Activated CD4-positive, alpha-beta memory T cell treated with anti-CD3 and anti-CD28 coated beads for 36 hours (primary cell): ENCODE results near the gene DTNBP1. TPM values are rescaled to one million over a fixed set of nuclear protein-coding genes. Genes with fewer than 3 reads are reported as not detected.

Source experiments
- CTCF ChIA-PET: fragments of 350-600 bp; sonication (Branson Sonifier 250); formaldehyde crosslinking; loops from one replicate; lab custom pipeline; 2021; ENCODE audit warnings: antibody characterized with exemption, inconsistent platforms; lab: Charles Lee
- POLR2A ChIA-PET: fragments of 350-600 bp; sonication (Branson Sonifier 250); formaldehyde crosslinking; loops from one replicate; lab custom pipeline; 2021; ENCODE audit warnings: antibody characterized with exemption; lab: Charles Lee
- DNase-seq: peaks from one replicate; pipeline ENCODE4 v3.0.0-alpha.2; 2020
- H3K27ac Mint-ChIP-seq: one replicate; pipeline ENCODE4 v1.8.0; 2021; ENCODE audit warnings: mixed read lengths
- H3K27me3 Mint-ChIP-seq: one replicate; pipeline ENCODE4 v1.8.0; 2021; ENCODE audit warnings: mixed read lengths
- H3K36me3 Mint-ChIP-seq: one replicate; pipeline ENCODE4 v1.8.0; 2021; ENCODE audit warnings: mixed read lengths
- H3K4me1 Mint-ChIP-seq: one replicate; pipeline ENCODE4 v1.8.0; 2021; ENCODE audit warnings: low read depth, mixed read lengths
- H3K4me3 Mint-ChIP-seq: one replicate; pipeline ENCODE4 v1.8.0; 2021; ENCODE audit warnings: mild to moderate bottlenecking, mixed read lengths
- H3K9me3 Mint-ChIP-seq: one replicate; pipeline ENCODE4 v1.8.0; 2021; ENCODE audit warnings: mixed read lengths
- intact Hi-C: fragments of 100-400 bp; cut with micrococcal nuclease; formaldehyde crosslinking; loops from one replicate; pipeline ENCODE4 v1.15.1; 2023
- total RNA-seq, 2 experiments: library from RNA; stranded (reverse); gene quantifications; one replicate each; pipeline ENCODE4 v1.2.3, GENCODE V29; 2021

Gene DTNBP1
- total RNA-seq, 2 experiments from 2014 or later = 22.9 to 24.3 TPM

GRCh38 chr6:15522026-15522425 lies 140.8 kb downstream of the DTNBP1 start:
- ChIA-PET POLR2A (interaction anchor here (1.1 kb wide), 1 partner anchor 9 kb away, joined by 3 read pairs; no protein-coding TSS in a partner anchor), CTCF (no interaction called here)
- H3K27me3 Mint-ChIP-seq = no peaks in the 10 kb centered on the region

GRCh38 chr6:15521582-15521981 lies 141.2 kb downstream of the DTNBP1 start:
- Mint-ChIP-seq H3K27ac (peak overlapping the region; percentile 72), H3K27me3 (no peaks in the 10 kb centered on the region), H3K9me3 (peaks cover 1% of the 10 kb centered on the region), H3K36me3 (peaks cover 77% of the 10 kb centered on the region), H3K4me3 (no peak overlapping the region), H3K4me1 (peaks cover 20% of the 10 kb centered on the region)
- DNase-seq = no peak
- ChIA-PET POLR2A (interaction anchor here (1.1 kb wide), 1 partner anchor 8 kb away, joined by 3 read pairs; no protein-coding TSS in a partner anchor), CTCF (no interaction called here)
- intact Hi-C loops = loop anchor here (5.0 kb wide), 1 partner anchor 101 kb away; no protein-coding TSS in a partner anchor

More at GRCh38 chr6:15522026-15522425, 140.8 kb downstream of the DTNBP1 start:
- Mint-ChIP-seq H3K27ac (peak overlapping the region; percentile 72), H3K4me3 (no peak overlapping the region), H3K4me1 (peaks cover 20% of the 10 kb centered on the region), H3K9me3 (peaks cover 1% of the 10 kb centered on the region), H3K36me3 (peaks cover 75% of the 10 kb centered on the region)
- no peak for DNase-seq
- intact Hi-C loops = loop anchor here (5.0 kb wide), 1 partner anchor 100 kb away; no protein-coding TSS in a partner anchor

DNA sequence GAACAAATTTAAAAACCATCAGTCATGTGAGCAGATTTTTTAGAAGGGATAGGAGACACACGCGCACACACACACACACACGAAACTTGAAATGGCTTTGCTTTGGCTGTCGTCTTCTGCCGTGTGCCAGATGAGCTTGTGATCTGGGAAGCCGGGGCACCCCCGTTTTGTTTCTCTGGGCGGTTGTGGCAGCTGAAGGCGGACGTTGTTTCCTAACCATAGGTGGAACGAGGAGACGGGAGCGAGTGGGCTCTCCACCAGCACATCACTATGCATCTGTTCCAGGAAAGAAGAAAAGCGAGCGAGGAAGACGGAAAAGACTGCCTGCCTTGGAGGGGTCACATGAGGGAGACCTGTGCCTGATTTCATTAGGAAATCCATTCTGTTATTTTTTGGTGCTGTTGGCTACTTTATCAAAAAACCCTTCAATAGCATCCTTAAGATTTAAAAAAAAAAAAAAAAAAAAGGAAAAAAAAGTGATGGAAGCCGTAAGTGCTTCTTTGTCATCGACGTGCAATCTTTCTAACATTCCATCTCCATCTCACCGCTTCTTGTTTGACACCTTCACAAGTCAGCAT lies 142.1 kb downstream of the DTNBP1 start:
- no peaks in the 10 kb centered on the region for H3K9me3 Mint-ChIP-seq
- no peaks in the 10 kb centered on the region for H3K27me3 Mint-ChIP-seq
- H3K4me1 Mint-ChIP-seq = peaks cover 14% of the 10 kb centered on the region
- H3K27ac Mint-ChIP-seq = peak overlapping the region; percentile 5
- intact Hi-C loops = loop anchor here (5.0 kb wide), 1 partner anchor 102 kb away; no protein-coding TSS in a partner anchor
- DNase-seq = no peak
- H3K36me3 Mint-ChIP-seq = peaks cover 78% of the 10 kb centered on the region
- ChIA-PET POLR2A (no interaction called here), CTCF (interaction anchor here (1.4 kb wide), 1 partner anchor 103 kb away, joined by 3 read pairs; no protein-coding TSS in a partner anchor)
- H3K4me3 Mint-ChIP-seq = no peak overlapping the region

- H3K9me3 Mint-ChIP-seq = no peaks in the 10 kb centered on the region
- peak overlapping the region; percentile 1 for H3K27ac Mint-ChIP-seq
- ChIA-PET POLR2A (no interaction called here), CTCF (interaction anchor here (1.4 kb wide), 1 partner anchor 104 kb away, joined by 3 read pairs; no protein-coding TSS in a partner anchor)
- peaks cover 77% of the 10 kb centered on the region for H3K36me3 Mint-ChIP-seq
- intact Hi-C loops = loop anchor here (5.0 kb wide), 1 partner anchor 103 kb away; no protein-coding TSS in a partner anchor
- peaks cover 9% of the 10 kb centered on the region for H3K4me1 Mint-ChIP-seq
- H3K27me3 Mint-ChIP-seq = no peaks in the 10 kb centered on the region
- no peak for DNase-seq
- H3K4me3 Mint-ChIP-seq = no peak overlapping the region
Observed at GRCh38 chr6:15519681-15520080, 143.1 kb downstream of the DTNBP1 start.

DNA sequence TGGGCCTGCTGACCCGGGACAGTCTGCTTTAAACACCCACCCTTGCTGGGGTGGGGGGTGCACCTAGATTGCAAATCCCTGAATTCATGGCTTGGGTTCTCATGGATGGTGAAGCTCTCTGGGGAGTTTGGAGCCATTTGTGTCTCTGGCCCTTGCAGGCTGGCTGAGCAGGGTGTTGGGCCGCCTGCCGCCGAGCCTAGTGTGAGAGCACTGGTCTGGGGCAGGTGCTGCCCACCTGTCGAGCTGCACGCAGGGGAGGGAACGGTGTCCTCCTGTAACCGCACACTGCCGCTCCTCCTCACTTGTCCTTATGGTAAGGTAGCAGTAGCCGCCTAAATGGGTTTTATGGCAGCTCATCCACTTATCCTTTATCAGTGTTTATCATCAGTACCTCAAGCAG lies 143.9 kb downstream of the DTNBP1 start:
- CTCF ChIA-PET = no interaction called here
- H3K36me3 Mint-ChIP-seq = peaks cover 79% of the 10 kb centered on the region

DNA sequence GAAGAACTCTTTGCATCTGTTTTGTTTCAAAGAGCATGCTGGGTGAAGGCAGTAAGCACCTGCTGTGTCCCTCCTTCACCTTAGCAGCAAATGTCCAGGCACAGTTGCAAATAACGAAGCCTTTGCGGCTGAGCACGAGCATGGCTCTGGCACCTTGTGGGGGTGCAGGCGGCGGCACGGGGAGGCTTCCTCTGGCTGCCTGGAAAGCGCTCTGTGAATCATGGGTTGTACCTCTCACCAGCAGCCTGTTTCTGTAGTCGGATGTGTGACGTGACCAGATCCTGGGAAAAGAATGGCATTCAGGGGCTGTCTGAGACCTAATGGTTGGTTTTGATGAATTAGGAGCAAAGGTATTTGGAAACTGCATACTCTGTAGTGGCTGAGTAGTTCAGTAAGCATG lies 144.8 kb downstream of the DTNBP1 start:
- ChIA-PET POLR2A (no interaction called here), CTCF (interaction anchor here (0.6 kb wide), 1 partner anchor 44 kb away, joined by 3 read pairs; no protein-coding TSS in a partner anchor)
- Mint-ChIP-seq H3K9me3 (no peaks in the 10 kb centered on the region), H3K36me3 (peaks cover 78% of the 10 kb centered on the region), H3K27ac (no peak overlapping the region), H3K4me1 (peaks cover 9% of the 10 kb centered on the region), H3K27me3 (no peaks in the 10 kb centered on the region), H3K4me3 (no peak overlapping the region)
- no peak for DNase-seq
- intact Hi-C loops = no loop called here

More for the DNA sequence above, 143.9 kb downstream of the DTNBP1 start:
- no peak for DNase-seq
- H3K27ac Mint-ChIP-seq = no peak overlapping the region
- no peak overlapping the region for H3K4me3 Mint-ChIP-seq
- no peaks in the 10 kb centered on the region for H3K9me3 Mint-ChIP-seq
- H3K4me1 Mint-ChIP-seq = peaks cover 9% of the 10 kb centered on the region
- POLR2A ChIA-PET = no interaction called here
- H3K27me3 Mint-ChIP-seq = no peaks in the 10 kb centered on the region
- intact Hi-C loops = no loop called here

- Mint-ChIP-seq H3K27ac (no peak overlapping the region), H3K4me3 (no peak overlapping the region), H3K4me1 (peaks cover 6% of the 10 kb centered on the region), H3K36me3 (peaks cover 77% of the 10 kb centered on the region), H3K27me3 (no peaks in the 10 kb centered on the region), H3K9me3 (no peaks in the 10 kb centered on the region)
- CTCF ChIA-PET = interaction anchor here (0.6 kb wide), 1 partner anchor 43 kb away, joined by 3 read pairs; no protein-coding TSS in a partner anchor
- no peak for DNase-seq
- intact Hi-C loops = no loop called here
- POLR2A ChIA-PET = no interaction called here
Observed at GRCh38 chr6:15517600-15517999, 145.2 kb downstream of the DTNBP1 start.

- Mint-ChIP-seq H3K4me3 (no peak overlapping the region), H3K4me1 (peaks cover under 1% of the 10 kb centered on the region), H3K36me3 (peaks cover 77% of the 10 kb centered on the region), H3K9me3 (no peaks in the 10 kb centered on the region), H3K27me3 (no peaks in the 10 kb centered on the region), H3K27ac (peak overlapping the region; percentile 33)
- CTCF ChIA-PET = no interaction called here
- intact Hi-C loops = no loop called here
- no peak for DNase-seq
- POLR2A ChIA-PET = no interaction called here
Observed at GRCh38 chr6:15516923-15517560, 145.8 kb downstream of the DTNBP1 start.

DNA sequence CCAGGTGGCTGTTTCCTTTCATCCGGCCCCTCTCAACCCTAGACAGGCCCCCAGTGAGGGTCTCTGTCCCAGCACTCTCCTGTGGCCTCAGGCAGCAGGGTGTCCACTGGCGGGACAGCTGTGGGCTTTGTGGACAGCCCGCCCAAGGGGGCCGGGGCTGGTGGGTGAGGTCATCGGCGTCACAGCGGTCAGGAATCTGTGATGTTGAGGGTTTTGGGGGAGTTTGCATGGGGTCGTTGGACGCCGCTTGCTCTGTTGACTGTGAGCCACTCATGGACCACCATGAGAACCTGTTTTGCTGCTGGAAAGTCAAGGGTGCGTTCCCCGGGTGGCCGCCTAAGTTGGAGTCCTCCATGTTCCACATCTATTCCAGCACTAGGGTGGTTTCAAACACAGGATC lies 146.4 kb downstream of the DTNBP1 start:
- no peaks in the 10 kb centered on the region for H3K27me3 Mint-ChIP-seq
- H3K4me1 Mint-ChIP-seq = no peaks in the 10 kb centered on the region
- ChIA-PET POLR2A (no interaction called here), CTCF (no interaction called here)
- H3K9me3 Mint-ChIP-seq = no peaks in the 10 kb centered on the region
- peaks cover 78% of the 10 kb centered on the region for H3K36me3 Mint-ChIP-seq
- intact Hi-C loops = no loop called here
- H3K4me3 Mint-ChIP-seq = no peak overlapping the region
- DNase-seq = no peak
- H3K27ac Mint-ChIP-seq = no peak overlapping the region

GRCh38 chr6:15515660-15516375 lies 147.0 kb downstream of the DTNBP1 start:
- no peaks in the 10 kb centered on the region for H3K4me1 Mint-ChIP-seq
- DNase-seq = no peak
- H3K36me3 Mint-ChIP-seq = peaks cover 80% of the 10 kb centered on the region
- H3K9me3 Mint-ChIP-seq = no peaks in the 10 kb centered on the region
- ChIA-PET POLR2A (no interaction called here), CTCF (no interaction called here)
- H3K27ac Mint-ChIP-seq = peak overlapping the region; percentile 8
- H3K4me3 Mint-ChIP-seq = no peak overlapping the region
- intact Hi-C loops = no loop called here
- no peaks in the 10 kb centered on the region for H3K27me3 Mint-ChIP-seq

DNA sequence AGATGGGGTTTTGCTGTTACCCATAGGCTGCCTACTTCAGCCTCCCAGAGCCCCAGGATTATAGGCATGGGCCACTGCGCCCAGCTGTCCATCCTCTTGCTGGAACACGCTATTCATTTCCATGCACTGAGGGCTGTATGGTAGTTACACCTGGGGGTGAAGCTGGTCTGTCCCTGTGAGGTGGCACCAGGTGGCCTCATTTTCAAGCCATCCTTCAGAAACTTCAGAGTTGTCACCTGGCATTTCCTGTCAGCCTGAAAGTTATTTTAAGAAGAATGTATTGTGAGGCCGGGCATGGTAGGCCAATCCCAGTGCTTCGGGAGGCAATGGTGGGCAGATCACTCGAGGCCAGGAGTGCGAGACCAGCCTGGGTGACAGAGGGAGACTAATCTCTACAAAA lies 147.6 kb downstream of the DTNBP1 start:
- peak overlapping the region; percentile 38 for H3K27ac Mint-ChIP-seq
- no peak for DNase-seq
- intact Hi-C loops = no loop called here
- CTCF ChIA-PET = interaction anchor here (1.1 kb wide), 1 partner anchor 108 kb away, joined by 3 read pairs; no protein-coding TSS in a partner anchor
- H3K4me1 Mint-ChIP-seq = no peaks in the 10 kb centered on the region
- POLR2A ChIA-PET = no interaction called here
- H3K9me3 Mint-ChIP-seq = no peaks in the 10 kb centered on the region
- no peaks in the 10 kb centered on the region for H3K27me3 Mint-ChIP-seq
- no peak overlapping the region for H3K4me3 Mint-ChIP-seq
- peaks cover 81% of the 10 kb centered on the region for H3K36me3 Mint-ChIP-seq
